Iris pigment epithelial cell (primary cell): ENCODE results near the gene ZNF155.
A peak's percentile ranks its signal among the peaks of the same experiment; 100 is the strongest.
"Not testable (repeated sequence)": the region's sequence is repeated elsewhere in the genome, so short reads cannot be mapped to it uniquely, and the experiment has no call there.

Experiments
- DNase-seq: peaks from one replicate; pipeline ENCODE4 v3.0.0-alpha.2; 2011; ENCODE audit warnings: low read depth

Gene ZNF155

DNA sequence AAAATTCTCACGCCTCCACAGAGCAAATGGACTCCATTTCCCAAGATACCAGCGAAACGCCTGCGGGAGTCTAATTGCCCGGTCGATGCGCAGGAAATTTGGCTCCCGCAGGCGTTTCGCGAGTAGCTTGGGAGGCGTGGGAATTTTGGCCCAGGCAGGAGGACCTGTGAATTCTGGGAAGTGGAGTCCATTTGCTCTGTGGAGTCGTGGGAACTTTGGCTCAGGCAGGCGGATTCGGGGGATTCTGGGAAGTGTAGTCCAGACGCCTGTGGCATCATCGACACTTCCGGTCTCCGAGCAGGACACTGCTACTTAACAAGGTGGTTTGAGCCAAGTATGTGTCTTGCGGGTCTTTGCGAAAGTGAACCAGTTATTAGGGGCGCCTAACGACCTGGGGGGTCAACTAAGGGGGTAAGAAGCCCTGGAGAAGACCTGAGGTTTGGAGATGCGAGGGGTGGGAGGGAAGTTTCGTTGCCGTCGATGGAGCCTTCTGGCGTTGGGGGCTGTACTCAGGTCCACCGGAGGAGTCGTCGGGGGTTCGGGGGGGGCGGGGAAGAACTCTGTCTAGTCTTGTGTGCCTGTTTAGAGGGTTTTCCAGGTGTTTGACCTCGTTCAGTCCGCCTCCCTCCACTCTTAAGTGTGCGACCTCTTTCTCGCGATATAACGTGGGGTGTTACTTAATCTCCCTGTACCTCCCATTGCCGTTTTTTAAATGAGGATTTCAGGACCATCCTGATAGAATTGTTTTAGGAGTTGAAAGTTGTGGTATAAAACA lies at the start of gene ZNF155:
Gene ZNF155, plus strand, starts transcription at position 277 of the 775 bp plus-strand sequence. CDS start 4,356 bp downstream, outside the sequence.
- peak; percentile 98 for DNase-seq

DNA sequence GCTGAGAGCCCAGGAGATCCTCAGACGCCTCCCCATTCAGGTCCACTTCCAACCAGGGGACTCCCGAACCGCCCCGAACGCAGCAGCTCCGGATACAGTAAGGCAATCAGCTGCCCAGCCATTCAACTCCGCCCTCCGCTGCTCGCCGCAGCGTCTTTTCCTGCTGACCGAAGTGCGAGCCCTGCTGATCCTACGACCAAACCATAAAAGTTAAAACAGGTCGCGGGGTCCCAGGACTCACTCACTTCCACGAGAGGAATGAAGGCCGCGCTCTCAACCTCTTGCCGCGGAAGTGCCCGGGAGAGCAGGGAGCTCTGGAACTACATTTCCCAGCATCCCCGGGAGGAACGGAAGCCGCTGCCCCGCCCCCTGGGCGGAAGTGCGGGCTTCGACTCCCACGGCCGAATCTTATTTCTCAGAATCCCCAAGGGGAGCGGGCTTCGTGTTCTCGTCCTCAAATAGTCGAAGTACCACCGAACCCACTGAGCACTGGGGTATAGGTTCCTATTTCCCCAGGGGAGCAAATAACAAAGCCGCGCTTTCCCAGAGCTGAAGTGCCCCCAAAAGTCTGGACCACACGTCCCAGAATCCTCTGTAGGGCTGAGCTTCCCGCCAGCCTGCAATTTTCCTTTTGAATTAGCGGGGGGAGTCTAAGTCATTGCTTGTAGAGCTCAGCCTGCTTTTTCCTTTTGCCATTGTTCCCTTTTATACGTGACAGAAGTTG lies 48.8 kb upstream of the ZNF155 start, which contains the start of gene ZNF45:
Gene ZNF45, minus strand, starts transcription at position 298 of the 724 bp plus-strand sequence. CDS start 13,097 bp downstream, outside the sequence.
- peak; percentile 93 for DNase-seq

DNA sequence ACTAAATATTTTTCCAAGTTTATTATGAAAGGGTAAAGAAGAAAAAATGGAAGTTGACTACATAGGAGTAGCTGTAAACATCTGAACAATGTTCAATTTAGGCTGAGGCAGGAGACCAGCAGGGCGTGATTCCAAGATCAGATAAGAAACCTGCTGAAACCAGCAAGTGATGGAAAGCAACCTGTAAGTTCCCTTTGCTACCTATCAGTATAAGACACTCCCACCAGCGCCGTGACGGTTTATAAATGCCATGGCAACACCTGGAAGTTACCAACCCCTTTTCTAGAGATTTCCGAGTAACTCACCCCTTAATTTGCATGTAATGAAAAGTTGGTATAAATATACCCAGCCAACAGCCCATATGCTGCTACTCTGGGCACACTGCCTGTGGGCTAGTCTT lies 47.8 kb upstream of the ZNF155 start:
- no peak for DNase-seq

GRCh38 chr19:43939557-43940260 lies 44.3 kb upstream of the ZNF155 start:
- DNase-seq, result no peak

- DNase-seq, result no peak
These were observed 43.3 kb upstream of the ZNF155 start for GRCh38 chr19:43940719-43941118.

DNA sequence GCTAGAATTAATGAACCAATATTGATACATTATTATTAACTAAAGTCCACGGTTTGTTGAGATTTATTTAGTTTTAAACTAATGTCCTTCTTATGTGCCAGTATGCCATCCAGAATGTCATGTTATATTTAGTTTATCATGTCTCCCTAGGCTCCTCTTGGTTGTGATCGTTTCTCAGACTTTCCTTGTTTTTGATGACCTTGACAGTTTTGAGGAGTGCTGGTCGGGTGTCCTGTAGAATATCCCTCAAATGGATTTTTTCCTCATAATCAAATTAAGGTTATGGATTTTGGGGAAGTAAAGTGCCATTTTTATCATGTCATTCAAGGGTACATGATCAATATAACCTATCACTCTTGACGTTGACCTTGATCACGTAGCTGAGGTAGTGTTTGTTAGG lies 42.8 kb upstream of the ZNF155 start:
- DNase-seq, result no peak

GRCh38 chr19:43947412-43947811 lies 36.6 kb upstream of the ZNF155 start:
- DNase-seq, result not testable (repeated sequence)

DNA sequence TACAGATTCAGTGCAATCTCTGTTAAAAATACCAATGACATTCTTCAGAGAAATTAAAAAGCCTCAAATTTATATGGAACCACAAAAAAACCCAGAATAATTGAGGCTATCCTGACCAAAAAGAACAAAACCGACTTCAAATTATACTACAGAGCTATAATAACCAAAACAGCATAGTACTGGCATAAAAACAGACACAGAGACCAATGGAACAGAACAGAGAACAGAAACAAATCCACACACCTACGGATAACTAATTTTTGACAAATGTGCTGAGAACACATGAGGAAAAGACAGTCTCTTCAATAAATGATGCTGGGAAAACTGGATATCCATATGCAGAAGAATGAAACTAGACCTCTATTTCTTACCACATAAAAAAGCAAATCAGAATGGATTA lies 34.2 kb upstream of the ZNF155 start:
- not testable (repeated sequence) for DNase-seq

GRCh38 chr19:43950834-43951645 lies 32.9 kb upstream of the ZNF155 start, which contains the start of gene ZNF221:
ZNF221 (plus strand) TSS chr19:43951228; CDS start chr19:43962727, 11,499 bp downstream.
- peak; percentile 100 for DNase-seq

DNA sequence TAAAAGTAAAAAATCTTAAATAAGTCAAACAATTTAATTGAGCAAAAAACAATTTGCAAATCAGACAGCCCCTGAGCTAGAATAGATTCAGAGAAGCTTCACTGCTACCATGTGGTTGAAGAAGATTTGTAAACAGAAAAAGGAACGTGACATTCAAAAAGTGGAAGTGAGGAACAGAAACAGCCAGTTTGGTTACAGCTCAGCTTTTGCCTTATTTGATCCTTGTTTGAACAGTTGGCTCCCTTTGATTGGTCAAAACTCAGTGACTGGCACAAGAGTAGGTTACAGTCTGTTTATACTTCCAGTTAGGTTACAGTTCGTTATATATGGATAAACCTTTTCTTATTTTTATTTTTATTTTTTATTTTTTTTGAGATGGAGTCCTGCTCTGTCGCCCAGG lies 27.2 kb upstream of the ZNF155 start:
- no peak for DNase-seq

- peak; percentile 86 for DNase-seq
These were observed 26.1 kb upstream of the ZNF155 start for GRCh38 chr19:43957891-43958290.

DNA sequence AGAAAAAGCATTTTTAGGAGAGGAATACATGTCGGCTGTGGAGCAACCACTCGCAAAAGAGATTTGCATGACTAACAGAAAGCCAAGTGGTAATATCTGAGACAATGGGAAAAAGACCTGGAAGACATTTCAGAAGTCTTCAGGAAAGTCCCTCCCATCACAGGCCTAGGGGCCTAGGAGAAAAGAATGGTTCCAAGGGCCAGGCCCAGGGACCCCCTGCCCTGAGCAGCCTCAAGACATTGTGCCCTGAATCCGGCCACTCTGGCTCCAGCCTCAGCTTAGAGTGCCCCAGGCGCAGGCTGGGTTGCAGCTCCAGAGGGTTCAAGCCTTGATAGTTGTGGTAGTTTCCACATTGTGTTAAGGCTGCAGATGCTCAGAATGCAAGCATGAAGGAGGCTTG lies 23.6 kb upstream of the ZNF155 start:
- DNase-seq, result no peak

DNA sequence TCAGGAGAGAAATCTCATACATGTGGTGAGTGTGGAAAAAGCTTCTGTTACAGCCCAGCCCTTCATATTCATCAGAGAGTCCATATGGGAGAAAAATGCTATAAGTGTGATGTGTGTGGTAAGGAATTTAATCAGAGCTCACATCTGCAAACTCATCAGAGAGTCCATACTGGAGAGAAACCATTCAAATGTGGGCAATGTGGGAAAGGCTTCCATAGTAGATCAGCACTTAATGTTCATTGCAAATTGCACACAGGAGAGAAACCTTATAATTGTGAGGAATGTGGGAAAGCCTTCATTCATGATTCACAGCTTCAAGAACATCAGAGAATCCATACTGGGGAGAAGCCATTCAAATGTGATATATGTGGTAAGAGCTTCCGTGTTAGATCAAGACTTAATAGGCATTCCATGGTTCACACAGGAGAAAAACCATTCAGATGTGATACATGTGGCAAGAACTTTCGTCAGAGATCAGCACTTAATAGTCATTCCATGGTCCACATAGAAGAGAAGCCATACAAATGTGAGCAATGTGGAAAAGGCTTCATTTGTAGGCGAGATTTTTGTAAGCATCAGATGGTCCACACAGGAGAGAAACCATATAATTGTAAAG lies 17.8 kb upstream of the ZNF155 start:
- no peak for DNase-seq

DNA sequence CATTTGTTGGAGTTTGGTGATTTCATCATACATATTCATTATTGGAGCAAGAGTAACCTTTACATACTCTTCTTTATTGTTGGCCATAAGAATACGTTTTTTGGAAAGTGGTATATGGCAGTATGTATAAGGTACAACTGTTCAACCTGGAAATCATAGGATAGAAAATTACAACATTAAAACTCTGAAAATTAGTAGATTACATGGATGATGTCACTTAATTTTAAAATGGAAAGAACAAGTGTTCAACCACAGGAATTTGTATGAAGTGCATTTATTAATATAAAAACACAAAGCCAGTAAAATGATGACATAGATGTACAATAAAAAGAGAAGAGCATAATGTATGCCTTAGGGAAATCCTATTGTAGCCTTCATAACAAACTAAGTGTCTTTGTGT lies 7.3 kb upstream of the ZNF155 start:
- DNase-seq, result no peak

DNA sequence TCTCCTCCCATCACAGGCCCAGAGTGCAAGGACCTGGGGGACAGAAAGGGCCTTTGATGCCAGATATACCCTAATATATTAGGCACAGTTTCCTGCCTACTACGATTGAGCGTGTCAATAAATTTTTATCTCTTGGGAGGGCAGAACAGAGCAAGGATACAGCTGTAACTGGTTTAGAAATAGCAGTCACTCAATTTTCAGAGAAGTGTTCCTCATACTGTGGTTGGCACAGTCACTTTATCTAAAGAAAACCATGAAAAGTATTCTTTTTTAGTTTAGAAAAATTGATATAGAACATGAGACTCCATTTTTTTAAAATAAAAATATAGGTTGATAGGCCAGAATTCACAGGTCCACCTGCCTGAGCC lies 460 bp upstream of the ZNF155 start:
- no peak for DNase-seq

GRCh38 chr19:43984687-43985000 lies 656 bp downstream of the ZNF155 start:
- DNase-seq, result no peak

- peak; percentile 14 for DNase-seq
These were observed 13.8 kb downstream of the ZNF155 start for GRCh38 chr19:43997631-43998290.

- peak; percentile 24 for DNase-seq
These were observed 18.2 kb downstream of the ZNF155 start for GRCh38 chr19:44002212-44002565.

DNA sequence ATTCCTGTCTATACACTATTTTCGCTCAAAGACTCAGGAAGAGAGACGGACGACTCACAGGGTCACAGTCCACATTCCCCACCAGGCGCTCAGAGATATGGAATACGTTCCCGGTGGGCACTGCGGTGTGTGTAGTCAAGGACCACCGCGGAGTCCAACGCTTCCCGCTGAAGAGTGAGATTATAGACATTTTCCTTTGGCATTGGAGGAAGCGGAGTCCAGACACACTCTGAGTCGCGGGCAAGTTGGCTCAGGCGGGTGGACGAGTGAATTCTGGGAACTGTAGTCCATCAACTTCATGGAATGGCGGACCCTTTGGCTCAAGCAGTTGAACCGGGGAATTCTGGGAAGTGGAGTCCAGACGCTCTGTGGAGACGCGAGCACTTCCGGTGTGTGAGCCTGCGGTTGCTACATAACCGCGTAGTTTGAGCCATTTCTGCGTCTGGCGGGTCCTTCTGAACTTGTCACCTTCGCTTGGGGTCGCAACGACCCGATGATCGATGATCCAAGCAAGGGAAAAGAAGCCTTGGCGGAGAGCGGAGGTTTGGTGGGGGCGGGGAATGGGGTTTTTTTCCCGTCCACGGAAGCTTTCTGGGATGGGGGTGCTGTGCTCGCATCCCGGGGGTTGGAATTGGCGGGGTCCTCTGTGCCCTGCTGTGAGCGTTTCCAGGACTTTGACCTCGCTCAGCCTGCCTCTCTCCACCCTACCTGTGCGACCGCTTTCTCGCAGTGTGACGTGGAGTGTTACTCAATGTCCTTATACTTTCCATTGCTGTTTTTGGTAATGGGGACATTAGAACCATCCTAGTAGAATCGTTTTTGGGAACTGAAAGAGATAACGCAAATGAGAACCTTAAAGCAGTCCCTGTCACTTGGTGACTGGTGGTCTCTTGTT lies 18.8 kb downstream of the ZNF155 start, which contains the start of gene ZNF230:
Gene ZNF230, plus strand, starts transcription at position 392 of the 895 bp plus-strand sequence. CDS start 4,122 bp downstream, outside the sequence.
- peak; percentile 98 for DNase-seq
